Lower lobe of right lung (tissue), 2 donors: Measurements from ENCODE around the gene NWD2. TPM values are rescaled to one million over a fixed set of nuclear protein-coding genes. Genes with fewer than 3 reads are reported as not detected.

ENCODE experiments used
- ATAC-seq, 2 donors: fragments of 200-7000 bp; cut with Tn5 transposase; one replicate each; pipeline ENCODE4 v1.9.1; 2020 to 2022; ENCODE audit warnings: mild to moderate bottlenecking in 2 of 2, moderate library complexity in 2 of 2
- DNase-seq: peaks from one replicate; pipeline ENCODE4 v3.0.0-alpha.2; 2020
- H3K27ac ChIP-seq: fragments of 200-600 bp; one replicate; pipeline ENCODE4 v1.8.0; 2022
- H3K27me3 ChIP-seq: fragments of 200-600 bp; one replicate; pipeline ENCODE4 v1.8.0; 2022; ENCODE audit warnings: low read depth
- H3K36me3 ChIP-seq: fragments of 200-600 bp; one replicate; pipeline ENCODE4 v1.8.0; 2022; ENCODE audit warnings: mild to moderate bottlenecking
- H3K4me1 ChIP-seq: fragments of 200-600 bp; one replicate; pipeline ENCODE4 v1.8.0; 2022
- H3K4me3 ChIP-seq: fragments of 200-600 bp; one replicate; pipeline ENCODE4 v1.8.0; 2022; ENCODE audit warnings: mild to moderate bottlenecking
- H3K9me3 ChIP-seq: fragments of 200-600 bp; one replicate; pipeline ENCODE4 v1.8.0; 2022
- CTCF ChIP-seq: fragments of 200-600 bp; IDR thresholded peaks from one replicate; pipeline ENCODE4 v1.8.0; 2022; ENCODE audit warnings: antibody characterized with exemption, mild to moderate bottlenecking
- intact Hi-C: fragments of 100-400 bp; cut with DNase I; formaldehyde crosslinking; loops from one replicate; pipeline ENCODE4 v1.11.0; 2022
- total RNA-seq: library from RNA; stranded (reverse); fragmentation: NEBNext Ultra II Directional; extraction: Animal tissue kit (Norgen Biotek cat#: 25700); gene quantifications from one replicate; pipeline ENCODE4 v1.2.1, GENCODE V29; 2021
- donor health status: DM: no; HTN: yes; CAD: no; lungs with severe emphysema.

The NWD2 gene
- total RNA-seq, 1 donor from 2014 or later = not detected

DNA sequence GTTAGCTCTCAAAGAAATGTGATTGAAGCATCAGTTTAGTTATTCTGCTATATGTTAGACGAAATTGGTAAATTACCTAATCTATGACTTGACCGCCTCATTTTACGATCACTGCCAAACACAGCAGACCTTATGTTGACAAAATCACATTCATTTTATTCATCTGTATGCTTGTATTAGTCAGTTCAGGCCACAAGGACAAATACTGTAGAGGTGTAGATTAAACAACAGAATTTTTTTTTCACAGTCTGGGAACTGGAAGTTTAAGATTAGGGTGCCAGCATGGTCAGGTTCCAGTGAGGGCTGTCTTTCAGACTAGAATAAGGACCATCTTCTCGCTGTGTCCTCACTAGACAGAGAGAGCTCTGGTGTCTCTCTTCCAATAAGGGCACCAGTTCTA, 177.1 kb downstream of the NWD2 start:
- Histone ChIP-seq H3K27ac (no peak overlapping the region), H3K36me3 (no peaks in the 10 kb centered on the region), H3K4me3 (no peak overlapping the region), H3K9me3 (no peaks in the 10 kb centered on the region), H3K4me1 (no peaks in the 10 kb centered on the region), H3K27me3 (no peaks in the 10 kb centered on the region)
- intact Hi-C loops = no loop called here
- TF ChIP-seq CTCF = no peak
- no peak for DNase-seq
- no peak for ATAC-seq

- H3K27me3 ChIP-seq = no peaks in the 10 kb centered on the region
- no peaks in the 10 kb centered on the region for H3K36me3 ChIP-seq
- H3K4me3 ChIP-seq = no peak overlapping the region
- no peaks in the 10 kb centered on the region for H3K4me1 ChIP-seq
- H3K9me3 ChIP-seq = no peaks in the 10 kb centered on the region
- DNase-seq (no peak), ATAC-seq (no peak)
- intact Hi-C loops = no loop called here
- no peak overlapping the region for H3K27ac ChIP-seq
- TF ChIP-seq CTCF = no peak
Measured at GRCh38 chr4:37422102-37422501, 177.6 kb downstream of the NWD2 start.

DNA sequence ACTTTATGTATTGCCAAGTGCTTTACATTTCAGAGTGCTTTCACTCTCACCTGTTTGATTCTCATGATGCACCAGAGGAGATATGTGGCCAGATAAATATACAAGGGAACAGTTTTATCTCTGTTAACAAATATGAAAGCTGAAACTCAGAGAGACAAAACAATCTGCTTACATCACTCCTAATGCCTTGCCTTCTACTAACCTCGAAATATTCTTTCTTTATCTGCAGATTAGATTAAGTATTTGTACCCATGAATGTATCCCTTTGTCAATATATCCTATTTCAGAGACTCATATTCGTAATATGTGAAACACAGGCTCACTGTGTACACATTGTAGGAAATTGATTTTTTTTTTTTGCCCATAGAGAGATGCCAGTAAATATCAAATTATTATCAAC, 178.1 kb downstream of the NWD2 start:
- intact Hi-C loops = no loop called here
- Histone ChIP-seq H3K27ac (no peak overlapping the region), H3K36me3 (no peaks in the 10 kb centered on the region), H3K4me1 (no peaks in the 10 kb centered on the region), H3K9me3 (no peaks in the 10 kb centered on the region), H3K27me3 (no peaks in the 10 kb centered on the region), H3K4me3 (no peak overlapping the region)
- DNase-seq = no peak
- no peak for ATAC-seq
- TF ChIP-seq CTCF = no peak

DNA sequence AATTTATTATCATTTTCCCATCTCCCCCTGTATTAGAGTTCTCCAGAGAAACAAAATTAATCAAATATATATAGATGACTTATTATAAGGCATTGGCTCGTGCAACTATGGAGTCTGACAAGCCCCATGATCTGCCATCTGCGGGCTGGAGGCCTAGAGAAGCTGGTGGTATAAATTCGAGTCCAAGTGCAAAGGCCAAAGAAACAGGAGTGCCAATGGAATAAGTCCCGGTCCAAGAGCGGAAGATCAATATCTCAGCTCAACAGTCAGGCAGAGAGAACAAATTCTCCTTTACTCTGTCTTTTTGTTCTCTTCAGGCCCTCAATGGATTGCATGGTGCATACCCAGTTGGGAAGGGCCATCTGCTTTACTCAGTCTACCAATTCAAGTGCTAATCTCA, 178.8 kb downstream of the NWD2 start:
- Histone ChIP-seq H3K36me3 (no peaks in the 10 kb centered on the region), H3K4me3 (no peak overlapping the region), H3K27ac (no peak overlapping the region), H3K4me1 (no peaks in the 10 kb centered on the region), H3K9me3 (no peaks in the 10 kb centered on the region), H3K27me3 (no peaks in the 10 kb centered on the region)
- ATAC-seq (no peak), DNase-seq (no peak)
- intact Hi-C loops = no loop called here
- TF ChIP-seq CTCF = no peak

- H3K4me3 ChIP-seq = no peak overlapping the region
- intact Hi-C loops = no loop called here
- H3K9me3 ChIP-seq = no peaks in the 10 kb centered on the region
- no peak for TF ChIP-seq CTCF
- no peak for ATAC-seq
- H3K4me1 ChIP-seq = no peaks in the 10 kb centered on the region
- no peaks in the 10 kb centered on the region for H3K27me3 ChIP-seq
- DNase-seq = no peak
- H3K27ac ChIP-seq = no peak overlapping the region
- no peaks in the 10 kb centered on the region for H3K36me3 ChIP-seq
Measured at GRCh38 chr4:37424753-37425152, 180.2 kb downstream of the NWD2 start.

DNA sequence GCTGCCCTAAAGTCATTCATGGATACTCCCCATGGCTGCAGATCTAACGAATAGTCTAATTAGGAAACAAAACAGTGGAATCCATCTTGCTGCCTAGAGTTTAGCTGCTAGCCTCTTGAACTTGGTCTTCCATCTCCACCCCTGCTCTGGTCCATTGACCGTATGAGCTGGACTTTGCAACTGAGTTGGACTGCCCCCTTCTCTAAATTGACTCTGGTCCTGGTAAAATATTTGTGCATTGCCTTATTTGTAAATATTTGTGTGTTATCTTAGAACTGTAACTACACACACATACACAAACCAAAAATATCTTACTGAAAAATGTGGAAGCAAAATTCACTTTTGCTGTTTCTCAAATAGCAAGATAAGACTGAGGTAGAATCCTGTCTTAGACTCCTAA, 181.3 kb downstream of the NWD2 start:
- peaks cover 3% of the 10 kb centered on the region for H3K4me1 ChIP-seq
- H3K27me3 ChIP-seq = no peaks in the 10 kb centered on the region
- TF ChIP-seq CTCF = no peak
- no peak overlapping the region for H3K4me3 ChIP-seq
- no peaks in the 10 kb centered on the region for H3K36me3 ChIP-seq
- ATAC-seq (no peak), DNase-seq (no peak)
- intact Hi-C loops = no loop called here
- no peaks in the 10 kb centered on the region for H3K9me3 ChIP-seq
- H3K27ac ChIP-seq = no peak overlapping the region
